Osteoblast (primary cell): ENCODE results near the gene YKT6. TPM values are rescaled to one million over a fixed set of nuclear protein-coding genes. Genes with fewer than 3 reads are reported as not detected.

ENCODE experiments used
- DNase-seq: peaks from one replicate; pipeline ENCODE4 v3.0.0; 2011; ENCODE audit warnings: low spot score, mixed read lengths; ENCODE audit not compliant: insufficient read length; ENCODE audit errors: missing footprints
- H2AFZ ChIP-seq: 2 replicates; pipeline ENCODE4 v1.6.0; 2011; ENCODE audit warnings: mild to moderate bottlenecking, low read length
- H3K27ac ChIP-seq: 2 replicates; pipeline ENCODE4 v1.5.1; 2011; ENCODE audit warnings: mild to moderate bottlenecking, low read depth, low read length, moderate library complexity
- H3K27me3 ChIP-seq: 2 replicates; pipeline ENCODE4 v1.6.0; 2012; ENCODE audit warnings: mild to moderate bottlenecking, control low read depth, inconsistent platforms, low read length, moderate library complexity; ENCODE audit not compliant: insufficient read depth
- H3K36me3 ChIP-seq: 2 replicates; pipeline ENCODE4 v1.5.1; 2011; ENCODE audit warnings: mild to moderate bottlenecking, low read length, control low read depth, moderate library complexity; ENCODE audit not compliant: insufficient read depth
- H3K4me1 ChIP-seq: 2 replicates; pipeline ENCODE4 v1.5.1; 2011; ENCODE audit warnings: mild to moderate bottlenecking, low read length, control low read depth, moderate library complexity; ENCODE audit not compliant: insufficient read depth
- H3K4me2 ChIP-seq: 2 replicates; pipeline ENCODE4 v1.6.0; 2011; ENCODE audit warnings: mild to moderate bottlenecking, low read length; ENCODE audit not compliant: insufficient read depth
- H3K4me3 ChIP-seq: fragments of 200-600 bp; sonication (generic); 3 replicates; pipeline ENCODE4 v1.5.1; 2012; ENCODE audit warnings: mild to moderate bottlenecking, low read length, inconsistent platforms; ENCODE audit not compliant: insufficient read depth
- H3K79me2 ChIP-seq: 2 replicates; pipeline ENCODE4 v1.6.0; 2012; ENCODE audit warnings: mild to moderate bottlenecking, low read length, control low read depth, inconsistent platforms; ENCODE audit not compliant: insufficient read depth
- H3K9me3 ChIP-seq: 2 replicates; pipeline ENCODE4 v1.5.1; 2011; ENCODE audit warnings: low read depth, low read length, control low read depth
- H4K20me1 ChIP-seq: 2 replicates; pipeline ENCODE4 v1.6.0; 2012; ENCODE audit warnings: mild to moderate bottlenecking, low read length, control low read depth; ENCODE audit not compliant: insufficient read depth
- CTCF ChIP-seq: IDR thresholded peaks from 2 replicates; pipeline ENCODE4 v1.5.1; 2011; ENCODE audit warnings: mild to moderate bottlenecking, low read depth, low read length, moderate library complexity; ENCODE audit errors: extremely low read depth
- total RNA-seq: library from RNA; depleted of rRNA; stranded (reverse); fragments of >200 nt; gene quantifications from 2 replicates; pipeline ENCODE4 v1.2.3, GENCODE V29; 2012

Gene YKT6
- total RNA-seq, 1 donor: 90.1 TPM

GRCh38 chr7:44240983-44241510 lies 40.3 kb downstream of the YKT6 start:
- peak overlapping the region; percentile 85 for H2AFZ ChIP-seq

GRCh38 chr7:44242091-44242490 lies 41.3 kb downstream of the YKT6 start:
- no peak for TF ChIP-seq CTCF
- Histone ChIP-seq H3K36me3 (no peaks in the 10 kb centered on the region), H3K4me2 (no peak overlapping the region), H3K9me3 (no peaks in the 10 kb centered on the region), H3K27ac (no peak overlapping the region), H3K27me3 (no peaks in the 10 kb centered on the region), H3K4me1 (no peaks in the 10 kb centered on the region), H4K20me1 (no peaks in the 10 kb centered on the region), H3K79me2 (no peaks in the 10 kb centered on the region), H2AFZ (no peak overlapping the region), H3K4me3 (no peak overlapping the region)
- DNase-seq: no peak

More at GRCh38 chr7:44240983-44241510, 40.3 kb downstream of the YKT6 start:
- peak; percentile 82 for TF ChIP-seq CTCF
- Histone ChIP-seq H3K36me3 (no peaks in the 10 kb centered on the region), H3K4me3 (peak overlapping the region; percentile 63), H3K27me3 (no peaks in the 10 kb centered on the region), H4K20me1 (no peaks in the 10 kb centered on the region), H3K79me2 (no peaks in the 10 kb centered on the region), H3K27ac (no peak overlapping the region), H3K9me3 (no peaks in the 10 kb centered on the region), H3K4me1 (no peaks in the 10 kb centered on the region), H3K4me2 (peak overlapping the region; percentile 80)
- peak; percentile 100 for DNase-seq

- Histone ChIP-seq H3K36me3 (no peaks in the 10 kb centered on the region), H3K9me3 (no peaks in the 10 kb centered on the region), H3K27ac (no peak overlapping the region), H3K4me2 (no peak overlapping the region), H2AFZ (no peak overlapping the region), H4K20me1 (no peaks in the 10 kb centered on the region), H3K79me2 (no peaks in the 10 kb centered on the region), H3K27me3 (no peaks in the 10 kb centered on the region), H3K4me3 (no peak overlapping the region), H3K4me1 (no peaks in the 10 kb centered on the region)
- no peak for DNase-seq
- TF ChIP-seq CTCF: peak; percentile 43
Observed at GRCh38 chr7:44244282-44244681, 43.5 kb downstream of the YKT6 start.

GRCh38 chr7:44246396-44247113 lies 45.8 kb downstream of the YKT6 start:
- no peak for TF ChIP-seq CTCF
- no peak overlapping the region for H3K4me2 ChIP-seq
- DNase-seq: no peak

More at GRCh38 chr7:44246396-44247113, 45.8 kb downstream of the YKT6 start:
- Histone ChIP-seq H3K9me3 (no peaks in the 10 kb centered on the region), H3K27me3 (no peaks in the 10 kb centered on the region), H3K27ac (no peak overlapping the region), H3K36me3 (no peaks in the 10 kb centered on the region), H3K4me1 (no peaks in the 10 kb centered on the region), H3K4me3 (no peak overlapping the region), H3K79me2 (no peaks in the 10 kb centered on the region), H2AFZ (no peak overlapping the region), H4K20me1 (no peaks in the 10 kb centered on the region)
